Stimulated activated CD4-positive, alpha-beta T cell treated with anti-CD3 and anti-CD28 coated beads, Interleukin-15, amount 100 ng/mL, for 1 hour (primary cell): Measurements from ENCODE around the gene NLRP3.
"Not testable (repeated sequence)": the region's sequence is repeated elsewhere in the genome, so short reads cannot be mapped to it uniquely, and the experiment has no call there.

ENCODE experiments used
- DNase-seq, 2 donors: peaks; one replicate each; pipeline ENCODE4 v3.0.0-alpha.2; 2020; ENCODE audit warnings: low read depth in 1 of 2, low spot score in 1 of 2

The NLRP3 gene

DNA sequence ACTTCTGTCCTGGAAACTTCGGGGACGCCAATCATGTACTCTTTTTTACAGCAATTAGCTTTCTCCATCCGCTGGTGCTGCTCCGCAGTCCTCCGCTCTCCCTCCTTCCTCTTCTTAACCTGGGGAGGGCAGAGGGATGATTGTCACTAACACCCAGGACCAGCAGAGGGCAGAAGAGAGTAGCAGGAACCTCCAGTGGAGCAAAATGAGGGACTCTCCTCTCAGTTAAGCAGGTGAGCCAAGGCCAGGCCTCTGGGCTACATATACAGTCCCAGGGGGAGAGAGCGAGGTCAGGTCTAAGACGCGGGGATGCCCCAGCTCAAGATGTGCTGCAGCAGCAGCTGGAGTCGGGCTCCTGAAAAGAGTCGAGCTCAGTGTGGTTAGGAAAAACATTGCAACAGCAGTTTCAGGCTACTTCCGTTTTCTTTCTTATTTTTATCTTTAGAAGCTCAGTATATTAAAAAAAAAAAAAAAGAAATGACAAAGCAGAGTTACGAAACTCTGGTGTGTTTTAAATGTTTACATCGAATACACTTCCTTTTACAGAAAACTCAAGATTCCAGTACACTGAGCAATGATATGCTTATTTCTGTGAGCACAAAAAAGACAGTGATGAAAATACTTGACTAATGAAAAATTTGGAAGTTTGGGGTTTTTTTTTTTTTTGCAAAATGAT, 25.7 kb upstream of the NLRP3 start:
- peak; percentile 54 to 68 for DNase-seq

DNA sequence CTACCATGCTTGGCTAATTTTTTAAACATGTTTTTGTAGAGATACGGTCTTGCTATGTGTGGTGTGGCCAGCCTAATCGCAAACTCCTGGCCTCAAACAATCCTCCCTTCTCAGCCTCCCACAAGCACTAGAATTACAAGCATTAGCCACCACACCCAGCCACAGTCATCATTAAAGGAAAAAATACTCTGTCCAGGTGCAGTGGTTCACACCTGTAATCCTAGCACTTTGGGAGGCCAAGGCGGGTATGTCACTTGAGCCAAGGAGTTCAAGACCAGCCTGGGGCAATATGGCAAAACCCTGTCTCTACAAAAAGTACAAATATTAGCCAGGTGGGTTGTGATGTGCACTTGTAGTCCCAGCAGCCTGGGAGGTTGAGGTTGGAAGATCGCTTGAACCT, 25.0 kb upstream of the NLRP3 start:
- no peak for DNase-seq

DNA sequence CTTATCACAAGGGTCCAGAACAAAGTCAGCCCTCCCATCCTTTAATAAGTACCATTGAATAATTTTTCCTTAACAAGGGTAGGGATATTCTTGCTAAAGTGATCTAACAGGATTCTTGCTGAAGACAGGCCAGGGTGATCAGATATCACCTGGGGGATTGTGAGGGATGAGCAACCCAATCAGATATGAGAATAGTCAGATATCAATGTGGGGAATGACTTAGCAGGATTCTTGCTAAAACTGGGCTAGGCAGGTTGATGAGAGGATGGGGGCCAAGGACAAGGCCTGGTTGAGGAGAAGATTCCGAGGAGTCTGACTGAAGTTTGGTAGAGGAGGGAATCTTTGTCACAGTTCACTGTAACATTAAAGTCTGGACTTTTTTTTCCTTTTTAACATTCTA, 23.9 kb upstream of the NLRP3 start:
- DNase-seq = no peak

DNA sequence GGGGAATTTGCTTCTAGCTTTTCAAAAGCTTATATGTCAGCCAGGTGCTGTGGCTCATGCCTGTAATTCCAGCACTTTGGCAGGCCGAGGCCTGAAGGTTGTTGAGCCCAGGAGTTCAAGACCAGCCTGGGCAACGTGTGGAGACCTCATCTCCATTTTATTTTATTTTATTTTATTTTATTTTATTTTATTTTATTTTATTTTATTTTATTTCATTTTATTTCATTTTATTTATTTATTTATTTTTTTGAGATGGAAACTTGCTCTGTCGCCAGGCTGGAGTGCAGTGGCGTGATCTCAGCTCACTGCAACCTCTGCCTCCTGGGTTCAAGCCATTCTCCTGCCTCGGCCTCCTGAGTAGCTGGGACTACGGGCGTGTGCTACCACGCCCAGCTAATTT, 20.9 kb upstream of the NLRP3 start:
- not testable (repeated sequence) for DNase-seq

DNA sequence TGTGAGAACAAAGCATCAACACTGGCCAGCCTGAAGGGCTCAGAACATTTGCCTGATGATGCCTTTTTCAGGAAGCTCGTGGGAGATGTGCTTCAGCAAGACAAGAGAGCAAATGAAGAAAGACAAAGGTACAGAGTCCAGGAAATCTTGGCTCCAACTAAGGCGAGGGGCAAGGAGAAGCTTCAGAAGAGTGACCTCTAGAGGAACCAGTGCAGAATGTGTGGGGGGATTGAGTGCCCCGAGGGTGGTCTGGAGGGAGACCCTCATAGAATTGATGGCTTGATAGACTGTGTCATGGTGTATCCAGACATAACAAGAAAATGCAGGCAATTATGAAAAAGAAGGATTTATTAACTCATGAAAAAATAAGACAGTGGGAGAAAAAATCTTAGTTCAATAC, 15.3 kb upstream of the NLRP3 start:
- no peak for DNase-seq

DNA sequence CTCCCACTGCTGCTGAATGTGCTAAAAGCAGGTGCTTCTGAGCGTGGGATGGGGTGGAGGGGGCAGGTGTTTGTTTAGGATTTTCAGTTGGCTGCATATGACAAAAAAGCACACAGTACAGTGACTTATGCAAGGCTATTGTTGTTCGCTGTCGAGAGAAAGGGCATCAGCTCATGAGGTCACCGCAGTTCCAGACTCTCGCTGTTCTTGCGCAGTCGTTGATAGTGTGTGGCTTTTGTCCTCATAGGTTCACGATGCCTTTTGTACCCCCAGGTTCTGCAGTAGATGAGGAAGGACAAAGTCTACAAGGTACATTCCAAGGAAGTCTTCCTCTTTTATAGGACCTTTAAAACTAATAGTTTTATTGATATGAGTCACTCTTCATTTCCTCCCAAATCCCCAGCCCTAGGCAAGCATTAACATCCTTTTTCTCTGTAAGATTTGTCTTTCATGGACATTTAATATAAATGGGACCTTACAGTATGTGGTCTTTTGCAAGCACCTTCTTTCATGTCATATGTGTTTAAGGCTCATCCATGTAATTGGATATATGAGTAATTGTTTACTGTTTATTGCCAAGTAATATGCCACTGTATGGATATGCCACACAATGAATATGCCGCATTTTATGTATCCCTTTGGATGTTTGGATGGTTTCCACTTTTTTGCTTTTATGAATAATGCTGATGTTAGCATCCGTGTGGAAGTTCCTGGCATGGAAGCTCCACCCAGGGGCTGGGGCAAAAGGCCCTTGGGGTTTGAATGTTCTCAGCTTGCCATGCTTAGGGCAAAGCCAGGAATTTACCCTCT, 14.5 kb upstream of the NLRP3 start:
- no peak for DNase-seq

DNA sequence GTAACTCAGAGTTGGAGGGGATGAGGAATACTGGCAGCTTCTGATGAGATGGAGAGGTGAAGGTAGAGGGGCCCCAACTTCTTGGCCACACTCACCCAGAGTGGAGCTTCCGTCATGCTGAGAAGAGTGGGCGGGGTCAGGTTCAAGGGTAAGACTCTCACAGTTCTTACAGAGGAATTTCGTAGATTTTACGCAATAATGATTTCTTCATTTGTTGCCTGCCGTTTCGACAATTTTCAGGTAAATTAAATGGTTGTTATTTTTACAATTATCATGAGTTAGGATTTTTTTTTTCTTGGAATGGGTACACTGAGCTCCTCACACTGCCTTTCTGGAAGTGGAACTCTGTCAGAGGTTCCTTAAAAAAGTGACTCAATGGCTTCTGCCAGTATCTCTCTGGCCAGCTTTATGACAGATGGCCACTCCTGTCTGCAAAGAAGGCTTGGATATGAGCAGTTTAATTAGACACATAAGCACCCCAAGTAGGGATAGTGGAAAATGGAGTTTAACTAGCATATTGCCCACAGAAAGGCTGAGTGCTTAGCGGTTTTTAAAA, 13.8 kb upstream of the NLRP3 start:
- no peak for DNase-seq

DNA sequence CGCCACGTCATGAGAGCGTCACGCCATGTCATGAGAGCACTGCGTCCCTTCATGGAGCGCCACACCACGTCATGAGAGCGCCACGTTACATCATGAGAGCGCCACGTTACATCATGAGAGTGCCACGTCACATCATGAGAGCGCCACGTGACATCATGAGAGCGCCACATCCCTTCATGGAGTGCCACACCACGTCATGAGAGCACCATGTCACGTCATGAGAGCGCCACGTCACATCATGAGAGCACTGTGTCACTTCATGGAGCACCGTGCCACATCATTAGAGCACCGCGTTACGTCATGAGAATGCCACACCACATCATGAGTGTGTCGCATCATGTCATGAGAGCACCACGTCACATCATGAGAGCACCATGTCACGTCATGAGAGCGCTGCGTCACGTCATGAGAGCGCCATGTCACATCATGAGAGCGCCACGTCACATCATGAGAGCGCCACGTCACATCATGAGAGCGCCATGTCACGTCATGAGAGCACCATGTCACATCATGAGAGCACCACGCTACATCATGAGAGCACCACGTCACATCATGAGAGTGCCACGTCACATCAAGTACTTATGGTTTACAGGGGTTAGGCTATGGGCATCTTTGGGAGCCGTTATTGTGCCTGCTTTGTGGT, 9.8 kb upstream of the NLRP3 start:
- DNase-seq = no peak

DNA sequence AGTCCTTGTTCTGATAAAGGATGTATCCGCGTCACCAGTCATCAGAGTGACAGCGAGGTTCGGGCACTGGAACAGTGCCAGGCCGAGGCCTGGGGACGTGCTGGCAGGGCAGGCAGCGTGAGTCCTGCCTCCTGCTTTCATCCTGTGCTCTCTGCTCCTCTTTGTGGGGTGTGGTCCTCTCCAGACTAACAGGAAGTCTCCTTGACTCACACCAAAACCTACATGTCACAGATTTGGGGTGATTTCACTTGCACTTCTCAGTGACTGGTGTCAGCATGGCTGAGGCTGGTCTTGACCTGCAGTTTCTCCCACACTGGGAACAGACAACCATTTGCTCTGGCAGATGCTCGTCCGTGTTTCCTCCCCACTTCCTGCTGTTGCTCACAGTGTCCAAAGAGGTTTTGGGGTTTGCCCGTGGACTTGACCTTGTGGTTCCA, 8.8 kb upstream of the NLRP3 start:
- DNase-seq = peak in 1 of 2 donors; percentile 46

DNA sequence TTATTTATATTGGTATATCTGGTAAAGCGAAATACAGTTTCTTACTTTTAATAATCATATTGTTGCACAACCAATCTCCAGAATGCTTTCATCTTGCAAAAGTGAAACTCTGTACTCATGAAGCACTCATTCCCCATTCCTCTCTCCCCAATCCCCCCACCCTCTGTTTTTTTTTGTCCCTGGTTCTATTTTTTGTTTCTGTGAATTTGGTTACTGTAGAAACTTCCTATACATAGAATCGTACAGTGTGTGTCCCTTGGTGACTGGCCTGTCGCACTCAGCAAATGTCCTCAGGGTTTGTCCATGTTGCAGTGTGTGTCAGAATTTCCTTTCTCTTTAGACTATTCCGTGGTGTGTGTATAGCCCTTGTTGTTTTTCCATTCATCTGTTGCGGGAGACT, 7.9 kb upstream of the NLRP3 start:
- no peak for DNase-seq

DNA sequence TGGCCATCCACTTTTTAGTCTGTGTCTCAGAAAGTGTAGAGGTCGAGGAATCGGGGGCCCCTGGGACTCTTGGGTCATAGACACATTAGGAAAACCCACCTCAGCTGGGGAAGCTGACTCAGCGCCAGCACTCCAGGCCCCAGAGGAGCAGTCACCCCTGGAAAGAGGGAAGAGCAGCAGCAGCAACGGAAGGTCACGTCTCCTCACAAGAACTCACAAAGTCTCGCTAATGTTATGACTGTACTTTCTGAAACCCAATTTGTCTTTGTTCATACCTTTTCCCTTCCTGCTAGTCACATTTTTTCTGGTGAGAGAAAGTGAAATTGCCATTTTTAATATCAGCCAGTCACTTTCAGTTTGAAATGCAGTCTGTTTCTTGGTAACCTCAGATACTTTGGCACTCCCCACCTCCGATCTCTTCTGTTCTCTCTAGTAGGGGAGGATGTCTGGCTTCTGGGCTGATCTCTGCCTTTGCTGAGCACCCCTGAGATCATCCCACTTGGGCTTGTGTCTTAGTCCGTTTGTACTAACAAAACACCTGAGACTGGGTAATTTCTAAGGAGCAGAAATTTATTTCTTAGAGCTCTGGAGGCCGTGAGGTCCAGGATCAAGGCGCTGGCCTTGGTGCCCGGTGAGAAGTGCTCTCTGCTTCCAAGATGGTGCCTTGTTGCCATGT, 6.0 kb upstream of the NLRP3 start:
- DNase-seq = no peak

DNA sequence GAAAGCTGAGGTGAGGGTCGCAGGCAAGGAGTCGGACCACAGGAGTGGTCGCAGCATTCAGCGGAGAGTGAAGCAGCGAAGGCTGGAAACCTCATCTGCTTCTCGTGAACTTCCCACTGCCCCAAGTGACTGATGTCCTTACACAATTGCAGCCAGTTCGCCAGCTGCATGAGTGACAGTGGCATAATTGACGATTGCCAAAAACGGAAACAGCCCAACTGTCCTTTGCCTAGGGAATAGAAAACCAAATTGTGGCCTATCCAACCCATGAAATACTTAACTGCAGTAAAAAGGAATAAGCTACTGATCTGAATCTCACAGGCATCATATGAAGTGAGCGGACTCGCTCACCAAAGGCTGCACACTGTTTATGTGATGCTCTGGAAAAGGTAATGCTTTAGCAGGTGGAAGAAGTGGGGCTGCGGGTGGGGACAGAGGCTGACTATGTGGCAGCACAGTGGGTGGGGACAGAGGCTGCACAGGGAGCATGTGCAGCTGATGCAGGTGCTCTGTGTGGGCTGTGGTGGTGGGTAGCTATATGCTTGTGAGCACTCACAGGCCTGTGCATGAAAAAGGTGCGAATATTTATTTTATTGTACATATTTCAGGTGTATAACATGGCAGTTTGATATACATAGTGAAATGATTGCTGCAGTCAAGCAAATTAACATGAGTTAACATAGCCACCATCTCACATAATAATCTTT, 4.2 kb upstream of the NLRP3 start:
- DNase-seq = no peak

DNA sequence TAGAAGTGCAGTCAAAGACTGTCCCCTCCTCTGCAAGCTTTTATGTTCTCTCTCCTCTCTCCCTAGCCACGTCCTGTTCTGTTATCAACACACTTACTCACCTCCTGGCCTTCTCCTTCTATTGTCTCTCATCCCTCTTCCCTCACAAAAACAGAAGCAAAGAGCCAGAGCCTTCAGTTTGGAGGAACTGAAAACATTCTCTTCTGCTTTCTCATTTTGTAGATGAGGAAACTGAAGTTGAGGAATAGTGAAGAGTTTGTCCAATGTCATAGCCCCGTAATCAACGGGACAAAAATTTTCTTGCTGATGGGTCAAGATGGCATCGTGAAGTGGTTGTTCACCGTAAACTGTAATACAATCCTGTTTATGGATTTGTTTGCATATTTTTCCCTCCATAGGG, 1.9 kb downstream of the NLRP3 start:
- DNase-seq = no peak

DNA sequence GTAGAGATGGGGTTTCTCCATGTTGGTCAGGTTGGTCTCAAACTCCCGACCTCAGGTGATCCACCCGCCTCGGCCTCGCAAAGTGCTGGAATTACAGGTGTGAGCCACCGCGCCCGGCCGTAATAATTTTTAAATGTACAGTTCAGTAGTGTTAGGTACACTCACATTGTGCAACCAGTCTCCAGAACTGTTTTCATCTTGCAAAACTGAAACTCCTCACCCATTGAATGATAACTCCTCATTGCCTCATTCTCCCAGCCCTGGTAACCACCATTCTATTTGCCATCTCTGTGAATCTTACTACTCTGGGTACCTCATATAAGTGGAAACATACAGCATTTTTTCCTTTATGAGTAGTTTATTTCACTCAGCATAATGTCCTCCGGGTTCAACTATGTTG, 3.4 kb downstream of the NLRP3 start:
- no peak for DNase-seq

DNA sequence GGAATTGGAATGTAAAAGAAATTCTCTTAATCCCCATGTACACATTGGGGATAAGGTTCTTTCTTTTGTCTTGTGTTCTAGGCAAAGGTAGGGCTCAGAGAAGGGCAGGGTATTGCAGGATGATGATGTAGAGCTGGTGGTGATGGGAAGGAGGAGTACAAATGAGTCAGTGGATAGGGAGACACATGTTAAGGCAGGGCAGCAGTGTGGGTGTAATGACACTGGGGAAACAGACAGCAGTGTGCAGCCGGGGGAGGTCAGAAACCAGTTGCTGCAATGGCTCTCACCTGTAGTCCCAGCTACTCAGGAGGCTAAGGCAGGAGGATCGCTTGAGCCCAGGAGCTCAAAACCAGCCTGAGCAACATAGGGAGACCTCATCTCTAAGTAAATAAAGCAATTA, 5.1 kb downstream of the NLRP3 start:
- DNase-seq = no peak

DNA sequence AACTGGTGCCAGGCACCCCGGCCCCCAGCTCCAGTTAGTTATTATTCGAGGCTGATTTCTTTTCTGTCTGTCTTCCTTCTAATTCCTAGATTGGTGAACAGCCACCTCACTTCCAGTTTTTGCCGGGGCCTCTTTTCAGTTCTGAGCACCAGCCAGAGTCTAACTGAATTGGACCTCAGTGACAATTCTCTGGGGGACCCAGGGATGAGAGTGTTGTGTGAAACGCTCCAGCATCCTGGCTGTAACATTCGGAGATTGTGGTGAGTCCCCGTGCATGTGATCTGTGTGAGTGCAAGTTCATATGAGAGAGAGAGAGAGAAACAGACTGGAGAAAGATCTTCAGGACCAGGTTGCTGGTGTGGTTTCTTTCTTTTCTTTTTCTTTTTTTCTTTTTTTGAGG, 13.5 kb downstream of the NLRP3 start:
- DNase-seq = no peak

DNA sequence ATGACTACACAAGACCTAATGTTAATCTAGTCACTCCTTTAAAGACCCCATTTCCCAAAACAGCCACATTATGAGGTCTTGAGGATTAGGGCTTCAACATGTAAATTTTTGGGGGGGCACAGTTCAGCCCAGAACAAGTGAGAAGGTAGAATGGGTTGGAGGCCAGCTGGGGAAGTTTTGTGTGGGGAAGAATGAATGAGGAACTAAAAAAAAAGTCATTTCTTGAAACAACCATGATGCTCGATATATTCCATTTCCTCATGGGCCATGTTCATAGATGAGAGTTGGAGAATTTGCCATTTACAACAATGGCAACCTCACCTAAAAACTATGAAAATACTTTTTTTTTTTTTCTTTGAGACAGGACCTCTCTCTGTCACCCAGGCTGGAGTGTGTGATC, 14.5 kb downstream of the NLRP3 start:
- DNase-seq = no peak

DNA sequence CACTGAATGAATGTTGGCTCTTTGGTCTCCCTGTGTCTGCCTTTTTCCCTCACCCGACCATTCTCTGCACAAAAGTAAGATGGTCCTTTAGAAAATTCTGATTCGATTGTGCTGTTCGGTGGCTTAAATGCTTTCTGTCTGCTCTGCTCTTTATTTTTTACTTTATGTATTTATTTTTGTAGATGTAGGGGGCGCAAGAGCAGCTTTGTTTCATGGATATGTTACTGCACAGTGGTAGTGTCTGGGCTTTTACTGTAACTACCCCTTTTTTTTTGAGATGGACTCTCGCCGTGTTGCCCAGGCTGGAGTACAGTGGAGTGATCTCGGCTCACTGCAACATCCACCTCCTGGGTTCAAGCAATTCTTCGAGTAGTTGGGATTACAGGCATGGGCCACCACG, 15.7 kb downstream of the NLRP3 start:
- no peak for DNase-seq

DNA sequence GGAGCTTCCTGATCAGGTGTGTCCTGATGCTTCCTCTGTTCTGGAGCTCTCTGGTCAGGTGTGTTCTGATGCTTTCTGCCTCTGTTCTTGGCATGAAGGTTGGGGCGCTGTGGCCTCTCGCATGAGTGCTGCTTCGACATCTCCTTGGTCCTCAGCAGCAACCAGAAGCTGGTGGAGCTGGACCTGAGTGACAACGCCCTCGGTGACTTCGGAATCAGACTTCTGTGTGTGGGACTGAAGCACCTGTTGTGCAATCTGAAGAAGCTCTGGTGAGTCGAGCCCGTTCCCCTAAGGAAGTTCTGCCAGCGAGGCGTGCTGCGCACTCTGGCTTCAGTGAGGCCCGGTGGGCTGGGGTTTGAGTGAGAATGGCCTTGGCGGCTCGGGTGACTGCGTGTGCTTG, 18.0 kb downstream of the NLRP3 start:
- no peak for DNase-seq

DNA sequence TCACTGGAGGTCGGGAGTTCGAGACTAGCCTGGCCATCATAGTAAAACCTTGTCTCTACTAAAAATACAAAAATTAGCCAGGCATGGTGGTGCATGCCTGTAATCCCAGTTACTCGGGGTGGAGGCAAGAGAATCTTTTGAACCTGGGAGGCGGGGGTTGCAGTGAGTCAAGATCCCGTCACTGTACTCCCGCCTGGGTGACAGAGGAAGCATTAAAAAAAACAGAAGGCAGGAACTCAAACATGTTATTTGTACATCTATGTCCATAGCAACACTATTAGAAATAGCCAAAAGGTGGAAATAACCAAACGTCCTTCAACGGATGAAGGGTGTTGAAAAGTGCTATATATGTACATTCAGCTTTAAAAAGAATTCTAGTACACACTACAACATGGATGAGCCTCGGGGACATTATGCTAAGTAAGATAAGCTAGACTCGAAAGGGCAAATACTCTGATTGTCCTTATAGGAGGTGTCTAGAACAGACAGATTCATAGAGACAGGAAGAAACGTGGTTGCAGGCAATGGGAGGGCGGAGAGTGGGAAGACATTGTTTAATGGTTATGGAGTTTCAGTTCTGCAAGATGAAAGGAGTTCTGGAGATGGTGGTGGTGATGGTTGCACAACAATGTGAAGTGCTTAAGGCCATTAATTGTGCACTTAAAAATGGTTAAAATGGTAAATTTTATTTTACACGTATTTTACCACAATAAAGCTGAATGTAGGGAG, 19.2 kb downstream of the NLRP3 start:
- DNase-seq = no peak
